ENCODE data around the gene SLC38A2. TPM values are rescaled to one million over a fixed set of nuclear protein-coding genes. Genes with fewer than 3 reads are reported as not detected.

Gene SLC38A2
- total and polyA plus RNA-seq, 7 donors: 35.8 to 428 (median 303) TPM

DNA sequence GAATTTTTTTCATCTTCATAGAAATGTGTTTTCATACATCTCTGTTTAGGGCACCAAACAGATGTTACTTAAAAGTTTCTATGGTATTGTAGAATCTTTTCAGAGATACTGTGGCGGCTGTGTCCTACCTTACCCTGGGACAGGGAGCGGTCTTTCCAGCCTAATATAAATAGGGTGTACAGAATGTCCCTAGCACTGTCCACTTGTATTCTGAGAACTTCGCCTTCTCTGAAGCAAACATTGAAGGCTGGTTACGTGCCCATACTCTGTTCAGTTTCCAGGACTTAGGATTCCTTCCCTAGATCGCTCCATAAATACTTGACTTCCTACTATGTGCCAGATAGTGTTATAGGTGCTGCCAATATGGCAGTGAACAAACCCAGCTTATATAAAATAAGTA is 24.3 kb upstream of the SLC38A2 start:
- Histone ChIP-seq H3K9me3 (no peaks in the 10 kb centered on the region), H3K27ac (peak overlapping the region; percentile 70), H3K4me3 (no peak overlapping the region), H3K27me3 (ENCODE audit: insufficient read depth in 3 of 3, low read length in 2 of 3) (no peaks in the 10 kb centered on the region), H3K36me3 (ENCODE audit: insufficient read depth in 1 of 2, low read depth in 1 of 2) (peaks cover 0 to 7% of the 10 kb centered on the region in 2 donors), H3K4me1 (peaks cover 20% of the 10 kb centered on the region)
- intact Hi-C loops (cut with DNase I): no loop called here
- no peak for DNase-seq
- peak; percentile 61 to 98 (median 96) for ATAC-seq
- WGBS, 3 donors: 36 to 61% (median 43%) methylated on average over 5 of the region's 5 CpGs
- TF ChIP-seq, protein P1, sequence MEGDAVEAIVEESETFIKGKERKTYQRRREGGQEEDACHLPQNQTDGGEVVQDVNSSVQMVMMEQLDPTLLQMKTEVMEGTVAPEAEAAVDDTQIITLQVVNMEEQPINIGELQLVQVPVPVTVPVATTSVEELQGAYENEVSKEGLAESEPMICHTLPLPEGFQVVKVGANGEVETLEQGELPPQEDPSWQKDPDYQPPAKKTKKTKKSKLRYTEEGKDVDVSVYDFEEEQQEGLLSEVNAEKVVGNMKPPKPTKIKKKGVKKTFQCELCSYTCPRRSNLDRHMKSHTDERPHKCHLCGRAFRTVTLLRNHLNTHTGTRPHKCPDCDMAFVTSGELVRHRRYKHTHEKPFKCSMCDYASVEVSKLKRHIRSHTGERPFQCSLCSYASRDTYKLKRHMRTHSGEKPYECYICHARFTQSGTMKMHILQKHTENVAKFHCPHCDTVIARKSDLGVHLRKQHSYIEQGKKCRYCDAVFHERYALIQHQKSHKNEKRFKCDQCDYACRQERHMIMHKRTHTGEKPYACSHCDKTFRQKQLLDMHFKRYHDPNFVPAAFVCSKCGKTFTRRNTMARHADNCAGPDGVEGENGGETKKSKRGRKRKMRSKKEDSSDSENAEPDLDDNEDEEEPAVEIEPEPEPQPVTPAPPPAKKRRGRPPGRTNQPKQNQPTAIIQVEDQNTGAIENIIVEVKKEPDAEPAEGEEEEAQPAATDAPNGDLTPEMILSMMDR (IDR thresholded peaks at IDR 0.05): no peak

DNA sequence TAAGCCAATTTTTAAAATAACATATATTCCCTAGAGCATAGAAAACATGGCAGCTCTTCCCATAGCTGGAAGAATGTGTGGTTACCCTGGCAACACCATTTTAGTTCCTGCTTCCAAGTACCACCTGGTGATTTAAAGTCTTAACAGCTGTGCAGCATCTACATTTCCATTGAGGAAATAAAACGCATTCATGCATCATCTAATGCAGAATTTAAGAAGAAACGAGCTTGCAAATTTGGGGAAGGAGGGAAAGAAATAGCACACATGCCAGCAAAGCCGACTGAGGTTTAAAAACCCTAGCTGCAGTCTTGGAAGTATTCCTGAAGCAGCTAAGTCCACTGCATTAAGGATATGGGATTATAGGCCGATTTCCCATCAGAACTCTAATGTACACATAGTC is 22.8 kb upstream of the SLC38A2 start:
- 27 to 42% (median 33%) methylated on average over 4 of the region's 4 CpGs for WGBS, 3 donors
- TF ChIP-seq, protein P1 (IDR thresholded peaks at IDR 0.05): no peak

DNA sequence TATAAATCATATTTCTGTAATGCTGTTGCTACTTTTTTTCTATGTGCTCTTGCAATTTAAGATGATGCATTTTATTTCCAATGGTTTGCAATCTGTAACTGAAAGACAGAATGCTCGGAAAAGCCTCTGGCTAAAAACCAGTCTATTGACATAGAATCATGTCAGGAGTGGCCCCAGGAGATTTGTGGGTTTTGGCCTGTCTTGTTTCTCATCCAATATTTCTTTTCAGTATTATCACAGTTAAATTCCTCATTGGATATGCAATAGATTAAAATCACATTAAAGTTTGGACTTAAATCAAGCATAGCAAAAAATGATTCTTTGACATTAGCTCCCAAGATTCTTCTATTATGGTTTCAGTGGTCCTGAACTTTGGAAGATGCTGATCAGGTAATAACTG is 19.1 kb upstream of the SLC38A2 start:
- WGBS, 3 donors: 42 to 80% (median 46%) methylated on average over 1 of the region's 1 CpG
- DNase-seq (no peak), ATAC-seq (no peak)
- Histone ChIP-seq H3K27me3 (ENCODE audit: insufficient read depth in 3 of 3, low read length in 2 of 3) (no peaks in the 10 kb centered on the region), H3K4me3 (no peak overlapping the region), H3K27ac (no peak overlapping the region), H3K4me1 (peaks cover 33% of the 10 kb centered on the region), H3K9me3 (no peaks in the 10 kb centered on the region), H3K36me3 (ENCODE audit: insufficient read depth in 1 of 2, low read depth in 1 of 2) (peaks cover 0 to 11% of the 10 kb centered on the region in 2 donors)
- TF ChIP-seq, protein P1 (IDR thresholded peaks at IDR 0.05): no peak
- intact Hi-C loops (cut with DNase I): no loop called here

More for the DNA sequence above, 22.8 kb upstream of the SLC38A2 start:
- intact Hi-C loops (cut with DNase I): no loop called here
- Histone ChIP-seq H3K9me3 (no peaks in the 10 kb centered on the region), H3K27me3 (ENCODE audit: insufficient read depth in 3 of 3, low read length in 2 of 3) (no peaks in the 10 kb centered on the region), H3K27ac (no peak overlapping the region), H3K4me1 (peaks cover 18% of the 10 kb centered on the region), H3K4me3 (no peak overlapping the region), H3K36me3 (ENCODE audit: insufficient read depth in 1 of 2, low read depth in 1 of 2) (peaks cover 0 to 11% of the 10 kb centered on the region in 2 donors)
- DNase-seq: no peak
- no peak for ATAC-seq

DNA sequence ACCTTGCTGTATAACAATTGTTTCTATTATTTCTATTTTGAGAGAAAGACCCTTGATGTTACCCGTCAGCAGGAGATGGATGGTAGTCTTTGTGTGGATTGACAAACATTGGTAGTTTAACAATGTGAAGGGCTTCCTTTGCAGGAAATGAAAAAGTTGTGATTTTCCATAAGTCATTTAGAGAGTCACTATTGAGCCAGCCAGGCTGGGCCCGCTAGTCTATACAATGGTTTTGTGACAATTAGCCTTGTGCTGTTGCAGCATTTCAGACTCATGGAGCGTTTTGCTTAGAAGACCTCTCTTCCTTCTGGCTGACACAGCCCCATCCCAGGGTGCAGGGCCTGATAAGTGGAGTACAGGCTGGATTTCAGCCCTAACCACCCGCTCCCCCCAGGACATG is 18.3 kb upstream of the SLC38A2 start:
- peak overlapping the region; percentile 11 for H3K27ac ChIP-seq
- peaks cover 33% of the 10 kb centered on the region for H3K4me1 ChIP-seq
- no peaks in the 10 kb centered on the region for H3K9me3 ChIP-seq
- H3K27me3 ChIP-seq (ENCODE audit: insufficient read depth in 3 of 3, low read length in 2 of 3): no peaks in the 10 kb centered on the region
- TF ChIP-seq, protein P1 (IDR thresholded peaks at IDR 0.05): no peak
- no peak for ATAC-seq
- WGBS, 3 donors: 83 to 92% (median 84%) methylated on average over 4 of the region's 4 CpGs
- no peak for DNase-seq
- intact Hi-C loops (cut with DNase I): no loop called here
- H3K36me3 ChIP-seq (ENCODE audit: insufficient read depth in 1 of 2, low read depth in 1 of 2): peaks cover 0 to 11% of the 10 kb centered on the region in 2 donors
- no peak overlapping the region for H3K4me3 ChIP-seq

DNA sequence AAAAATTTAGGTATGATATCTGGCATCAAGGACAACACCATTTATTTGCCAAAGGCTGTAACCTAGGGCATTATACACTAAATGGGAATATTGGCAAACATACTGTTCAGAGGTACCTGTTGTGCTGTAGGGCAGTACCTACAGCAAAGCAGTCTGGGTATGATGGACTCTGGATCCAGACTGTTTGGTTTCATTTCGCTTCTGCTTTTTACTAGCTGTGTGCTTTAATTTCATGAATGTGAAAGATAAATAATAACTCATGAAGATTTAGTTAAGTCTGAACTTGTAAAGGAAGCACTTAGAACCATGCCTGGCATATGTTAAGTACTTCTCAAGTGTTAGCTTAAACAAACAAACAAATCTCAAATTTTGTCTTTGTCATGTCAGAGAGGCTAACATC is 17.7 kb upstream of the SLC38A2 start:
- H3K9me3 ChIP-seq: no peaks in the 10 kb centered on the region
- 94 to 96% (median 95%) methylated on average over 1 of the region's 1 CpG for WGBS, 3 donors
- ATAC-seq (no peak), DNase-seq (no peak)
- no peak overlapping the region for H3K4me3 ChIP-seq
- peaks cover 0 to 11% of the 10 kb centered on the region in 2 donors for H3K36me3 ChIP-seq (ENCODE audit: insufficient read depth in 1 of 2, low read depth in 1 of 2)
- TF ChIP-seq, protein P1 (IDR thresholded peaks at IDR 0.05): no peak
- intact Hi-C loops (cut with DNase I): no loop called here
- no peaks in the 10 kb centered on the region for H3K27me3 ChIP-seq (ENCODE audit: insufficient read depth in 3 of 3, low read length in 2 of 3)
- H3K4me1 ChIP-seq: peaks cover 33% of the 10 kb centered on the region
- no peak overlapping the region for H3K27ac ChIP-seq
